ENCODE results near the gene LRFN3.
"Not testable (repeated sequence)": the region's sequence is repeated elsewhere in the genome, so short reads cannot be mapped to it uniquely, and the experiment has no call there.

Gene LRFN3

DNA sequence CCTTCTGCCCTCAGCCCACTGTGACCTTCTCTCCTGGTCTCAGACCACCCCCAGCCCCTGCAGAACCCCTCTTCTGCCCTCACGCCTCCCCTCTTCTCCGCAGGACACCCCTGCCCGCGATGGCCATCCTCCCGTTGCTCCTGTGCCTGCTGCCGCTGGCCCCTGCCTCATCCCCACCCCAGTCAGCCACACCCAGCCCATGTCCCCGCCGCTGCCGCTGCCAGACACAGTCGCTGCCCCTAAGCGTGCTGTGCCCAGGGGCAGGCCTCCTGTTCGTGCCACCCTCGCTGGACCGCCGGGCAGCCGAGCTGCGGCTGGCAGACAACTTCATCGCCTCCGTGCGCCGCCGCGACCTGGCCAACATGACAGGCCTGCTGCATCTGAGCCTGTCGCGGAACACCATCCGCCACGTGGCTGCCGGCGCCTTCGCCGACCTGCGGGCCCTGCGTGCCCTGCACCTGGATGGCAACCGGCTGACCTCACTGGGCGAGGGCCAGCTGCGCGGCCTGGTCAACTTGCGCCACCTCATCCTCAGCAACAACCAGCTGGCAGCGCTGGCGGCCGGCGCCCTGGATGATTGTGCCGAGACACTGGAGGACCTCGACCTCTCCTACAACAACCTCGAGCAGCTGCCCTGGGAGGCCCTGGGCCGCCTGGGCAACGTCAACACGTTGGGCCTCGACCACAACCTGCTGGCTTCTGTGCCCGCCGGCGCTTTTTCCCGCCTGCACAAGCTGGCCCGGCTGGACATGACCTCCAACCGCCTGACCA, 3.3 kb downstream of the LRFN3 start:
- no peak for DNase-seq

DNA sequence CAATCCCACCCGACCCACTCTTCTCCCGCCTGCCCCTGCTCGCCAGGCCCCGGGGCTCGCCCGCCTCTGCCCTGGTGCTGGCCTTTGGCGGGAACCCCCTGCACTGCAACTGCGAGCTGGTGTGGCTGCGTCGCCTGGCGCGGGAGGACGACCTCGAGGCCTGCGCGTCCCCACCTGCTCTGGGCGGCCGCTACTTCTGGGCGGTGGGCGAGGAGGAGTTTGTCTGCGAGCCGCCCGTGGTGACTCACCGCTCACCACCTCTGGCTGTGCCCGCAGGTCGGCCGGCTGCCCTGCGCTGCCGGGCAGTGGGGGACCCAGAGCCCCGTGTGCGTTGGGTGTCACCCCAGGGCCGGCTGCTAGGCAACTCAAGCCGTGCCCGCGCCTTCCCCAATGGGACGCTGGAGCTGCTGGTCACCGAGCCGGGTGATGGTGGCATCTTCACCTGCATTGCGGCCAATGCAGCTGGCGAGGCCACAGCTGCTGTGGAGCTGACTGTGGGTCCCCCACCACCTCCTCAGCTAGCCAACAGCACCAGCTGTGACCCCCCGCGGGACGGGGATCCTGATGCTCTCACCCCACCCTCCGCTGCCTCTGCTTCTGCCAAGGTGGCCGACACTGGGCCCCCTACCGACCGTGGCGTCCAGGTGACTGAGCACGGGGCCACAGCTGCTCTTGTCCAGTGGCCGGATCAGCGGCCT, 4.1 kb downstream of the LRFN3 start:
- DNase-seq, result no peak

DNA sequence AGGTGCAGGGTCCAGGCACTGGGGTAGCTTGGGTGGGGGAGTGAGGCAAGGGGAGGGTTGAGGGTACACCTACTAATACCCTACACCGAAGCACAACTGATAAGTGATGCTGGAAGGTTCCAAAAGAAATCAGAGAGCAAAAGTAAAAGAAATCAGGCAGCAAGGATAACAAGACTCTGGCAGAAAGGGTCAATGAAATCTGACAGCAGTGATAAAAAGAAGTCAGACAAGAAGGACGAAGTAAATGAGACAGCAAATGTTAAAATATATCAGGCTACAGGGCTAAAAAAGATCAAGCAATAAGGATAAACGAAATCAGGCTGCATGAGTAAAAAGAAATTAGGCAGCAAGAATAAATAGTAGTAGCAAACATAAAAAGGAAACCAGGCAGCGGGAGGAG, 4.7 kb downstream of the LRFN3 start:
- no peak for DNase-seq

DNA sequence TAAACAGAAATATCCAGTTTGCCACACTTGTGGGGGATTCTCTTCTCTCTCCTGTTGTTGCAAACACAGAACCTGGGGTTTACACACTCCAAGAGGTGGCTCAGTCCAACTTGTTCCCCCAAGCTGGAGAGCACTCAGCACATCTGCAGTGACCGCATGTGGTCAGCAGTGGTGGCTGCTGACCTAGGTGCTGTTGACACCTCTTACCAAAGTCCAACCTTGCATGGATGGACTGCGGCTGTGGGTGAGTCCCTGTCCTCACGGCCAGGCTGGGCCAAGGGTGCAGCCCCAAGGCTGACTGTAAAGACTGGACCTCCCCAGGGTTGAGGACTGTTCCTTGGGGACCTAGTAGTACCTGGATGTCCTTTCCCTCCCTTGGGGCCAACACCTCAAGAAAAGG, 6.1 kb downstream of the LRFN3 start:
- DNase-seq, result no peak

DNA sequence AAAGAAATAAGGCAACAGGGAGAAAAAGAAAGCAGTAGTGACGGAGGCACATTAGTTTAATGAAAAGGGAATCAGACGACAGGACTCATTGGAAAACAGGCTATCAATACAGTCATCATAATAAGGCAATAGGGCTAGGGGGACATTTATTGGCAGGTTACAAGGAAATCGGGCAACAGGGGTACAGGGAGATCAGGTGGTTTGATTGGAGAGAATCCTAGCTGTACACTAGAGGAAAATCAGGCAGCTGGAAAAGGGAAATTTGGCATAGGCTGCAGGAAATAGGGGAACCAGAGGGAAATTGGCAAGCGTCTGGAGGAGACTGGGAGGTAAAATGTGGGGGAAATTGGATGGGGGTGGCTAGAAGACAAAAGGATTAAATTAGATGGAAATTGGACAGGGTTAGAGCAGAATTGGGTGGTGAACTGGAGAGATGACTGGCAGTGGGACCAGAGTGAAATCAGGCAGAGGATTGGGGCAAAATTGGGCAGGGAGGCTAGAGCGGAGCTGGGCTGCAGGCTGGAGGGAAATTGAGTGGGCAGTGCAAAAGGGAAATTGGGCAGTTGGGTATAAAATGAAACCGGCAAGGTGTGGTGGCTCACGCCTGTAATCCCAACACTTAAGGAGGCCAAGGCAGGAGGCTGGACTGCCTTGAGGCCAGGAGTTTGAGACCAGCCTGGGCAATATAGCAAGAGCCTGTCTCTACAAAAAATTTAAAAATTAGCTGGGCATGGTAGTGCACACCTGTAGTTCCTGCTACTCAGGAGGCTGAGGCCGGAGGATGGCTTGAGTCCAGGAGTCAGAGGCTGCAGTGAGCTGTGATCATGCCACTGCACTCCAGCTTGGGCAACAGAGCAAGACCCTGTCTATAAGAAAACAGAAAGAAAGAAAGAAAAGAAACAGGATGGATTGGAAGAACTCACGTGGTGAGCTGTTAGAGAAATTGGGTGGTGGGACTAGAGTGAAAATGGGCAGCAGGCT, 7.4 kb downstream of the LRFN3 start:
- DNase-seq, result no peak

DNA sequence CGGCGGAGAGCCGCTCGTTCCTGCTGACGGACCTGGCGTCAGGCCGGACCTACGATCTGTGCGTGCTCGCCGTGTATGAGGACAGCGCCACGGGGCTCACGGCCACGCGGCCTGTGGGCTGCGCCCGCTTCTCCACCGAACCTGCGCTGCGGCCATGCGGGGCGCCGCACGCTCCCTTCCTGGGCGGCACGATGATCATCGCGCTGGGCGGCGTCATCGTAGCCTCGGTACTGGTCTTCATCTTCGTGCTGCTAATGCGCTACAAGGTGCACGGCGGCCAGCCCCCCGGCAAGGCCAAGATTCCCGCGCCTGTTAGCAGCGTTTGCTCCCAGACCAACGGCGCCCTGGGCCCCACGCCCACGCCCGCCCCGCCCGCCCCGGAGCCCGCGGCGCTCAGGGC, 8.4 kb downstream of the LRFN3 start:
- DNase-seq, result no peak

DNA sequence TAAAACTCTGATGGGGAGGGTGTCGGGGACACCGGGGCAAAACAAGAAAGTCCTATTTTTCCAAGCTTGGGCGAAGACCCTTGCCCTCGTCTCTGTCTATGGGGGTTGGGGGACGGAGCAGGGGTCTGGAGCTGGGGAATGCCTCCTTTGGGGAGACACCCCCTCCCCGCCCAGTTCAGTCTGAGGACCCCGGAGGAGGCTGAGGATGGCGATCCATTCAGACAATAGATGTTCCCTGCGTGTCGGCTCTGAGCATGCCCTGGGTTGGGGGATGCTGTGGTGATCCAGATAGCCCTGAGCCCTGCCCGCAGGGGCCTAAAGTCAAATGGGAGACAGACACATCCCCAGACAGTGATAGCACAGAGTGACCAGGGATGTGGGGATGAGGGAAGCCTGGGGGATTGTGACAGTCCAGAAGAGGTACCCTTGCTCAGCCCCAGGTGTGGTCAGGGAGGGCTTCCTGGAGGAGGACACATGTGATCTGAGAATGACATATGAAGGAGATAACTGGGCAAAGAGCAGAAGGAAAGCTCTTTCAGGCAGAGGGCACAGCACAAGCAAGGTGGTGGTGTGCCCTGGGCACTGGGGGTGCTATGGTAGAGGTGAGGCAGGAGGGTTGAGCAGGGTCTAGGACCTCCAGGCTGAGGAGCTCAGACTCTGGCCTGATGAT, 9.1 kb downstream of the LRFN3 start:
- DNase-seq, result no peak

DNA sequence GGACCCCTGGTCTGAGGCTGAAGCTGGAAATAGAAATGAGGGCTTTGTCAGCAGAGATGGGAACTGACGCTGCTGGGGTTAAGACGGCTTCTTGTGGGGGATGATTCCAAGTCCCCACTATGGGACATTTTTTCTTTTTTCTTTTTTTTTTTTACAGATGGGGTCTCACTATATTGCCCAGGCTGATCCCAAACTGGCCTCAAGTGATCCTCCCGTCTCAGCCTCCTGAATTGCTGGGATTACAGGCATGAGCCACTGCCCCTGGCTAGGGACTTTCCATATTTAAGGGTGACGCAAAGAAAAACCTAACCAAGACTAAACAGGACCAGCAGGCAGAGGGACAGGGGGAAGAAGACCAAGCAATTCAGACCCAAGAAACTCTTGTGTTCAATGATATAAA, 10.0 kb downstream of the LRFN3 start:
- DNase-seq, result no peak

DNA sequence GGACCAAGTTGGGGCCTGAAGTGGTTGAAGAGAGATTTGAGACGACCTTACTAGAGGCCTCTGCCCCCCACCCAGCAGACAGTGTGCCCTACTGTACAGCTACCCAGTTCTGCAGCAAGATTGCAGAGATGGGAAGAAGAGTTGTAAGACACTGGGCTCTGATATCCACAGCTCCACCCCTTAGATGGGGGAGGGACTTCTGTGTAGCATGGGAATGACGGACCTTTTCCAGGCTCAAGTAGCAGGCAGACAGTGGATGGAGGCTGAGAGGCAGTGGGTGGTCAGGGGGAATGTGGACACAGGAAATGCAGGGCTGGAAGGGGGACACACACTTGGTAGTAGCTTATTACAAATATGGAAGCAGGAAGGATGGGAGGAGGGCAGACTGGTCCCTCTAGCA, 13.0 kb downstream of the LRFN3 start:
- no peak for DNase-seq

DNA sequence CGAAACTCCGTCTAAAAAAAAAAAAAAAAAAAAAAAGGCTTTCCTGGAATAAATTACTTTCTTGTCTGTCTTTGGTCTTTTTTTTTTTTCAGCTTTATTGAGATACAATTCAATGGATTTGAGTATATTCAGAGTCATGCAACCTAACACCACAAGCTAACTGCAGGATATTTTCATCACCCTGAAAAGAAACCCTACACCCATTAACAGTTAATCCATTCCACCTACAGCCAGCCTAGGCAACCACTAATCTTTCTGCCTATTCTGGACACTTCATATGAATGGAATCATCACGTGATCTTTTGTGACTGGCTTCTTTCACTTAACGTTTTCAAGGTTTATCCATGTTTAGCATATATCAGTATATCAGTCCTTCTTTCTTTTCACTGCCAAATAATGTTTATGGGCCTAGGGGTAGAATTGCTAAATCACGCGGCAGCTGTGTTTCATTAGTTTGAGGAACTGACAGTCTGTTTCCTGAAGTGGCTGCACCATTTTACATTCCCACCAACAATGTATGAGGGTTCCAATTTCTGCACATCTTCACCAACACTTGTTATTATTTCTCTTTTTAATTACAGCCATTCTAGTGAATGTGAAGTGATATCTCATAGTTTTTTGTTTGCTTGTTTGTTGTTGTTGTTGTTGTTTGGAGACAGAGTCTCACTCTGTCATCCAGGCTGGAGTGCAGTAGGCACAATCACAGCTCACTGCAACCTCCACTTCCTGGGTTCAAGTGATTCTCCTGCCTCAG, 19.9 kb downstream of the LRFN3 start:
- DNase-seq, result no peak

DNA sequence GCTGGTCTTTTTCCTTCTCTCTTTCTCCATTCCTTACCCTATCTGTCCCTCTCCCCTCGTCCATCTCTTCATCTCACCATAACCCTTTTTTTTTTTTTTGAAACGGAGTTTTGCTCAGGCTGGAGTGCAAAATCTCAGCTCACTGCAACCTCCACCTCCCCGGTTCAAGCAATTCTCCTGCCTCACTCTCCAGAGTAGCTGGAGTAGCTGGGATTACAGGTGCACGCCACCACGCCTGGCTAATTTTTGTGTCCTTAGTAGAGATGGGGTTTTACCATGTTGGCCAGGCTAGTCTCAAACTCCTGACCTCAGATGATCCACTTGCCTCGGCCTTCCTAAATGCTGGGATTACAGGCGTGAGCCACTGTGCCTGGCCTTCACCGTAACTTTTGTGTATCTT, 21.2 kb downstream of the LRFN3 start:
- DNase-seq, result not testable (repeated sequence)

DNA sequence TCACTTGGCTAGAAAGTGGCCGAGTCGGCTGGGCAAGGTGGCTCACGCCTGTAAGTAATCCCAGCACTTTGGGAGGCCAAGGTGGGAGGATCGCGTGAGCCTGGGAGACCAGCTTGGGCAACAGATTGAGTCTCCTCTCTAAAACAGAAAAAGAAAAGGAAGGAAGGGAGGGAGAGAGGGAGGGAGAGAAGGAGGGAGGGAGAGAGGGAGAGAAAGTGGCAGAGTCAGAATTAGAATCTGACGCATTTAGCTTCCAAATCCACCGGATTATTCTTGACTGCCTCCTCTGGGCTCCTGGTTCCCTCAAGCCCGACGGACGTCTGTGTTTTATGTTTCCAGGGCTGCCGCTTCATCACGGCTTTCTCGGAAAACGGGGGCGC, 22.5 kb downstream of the LRFN3 start:
- no peak for DNase-seq

DNA sequence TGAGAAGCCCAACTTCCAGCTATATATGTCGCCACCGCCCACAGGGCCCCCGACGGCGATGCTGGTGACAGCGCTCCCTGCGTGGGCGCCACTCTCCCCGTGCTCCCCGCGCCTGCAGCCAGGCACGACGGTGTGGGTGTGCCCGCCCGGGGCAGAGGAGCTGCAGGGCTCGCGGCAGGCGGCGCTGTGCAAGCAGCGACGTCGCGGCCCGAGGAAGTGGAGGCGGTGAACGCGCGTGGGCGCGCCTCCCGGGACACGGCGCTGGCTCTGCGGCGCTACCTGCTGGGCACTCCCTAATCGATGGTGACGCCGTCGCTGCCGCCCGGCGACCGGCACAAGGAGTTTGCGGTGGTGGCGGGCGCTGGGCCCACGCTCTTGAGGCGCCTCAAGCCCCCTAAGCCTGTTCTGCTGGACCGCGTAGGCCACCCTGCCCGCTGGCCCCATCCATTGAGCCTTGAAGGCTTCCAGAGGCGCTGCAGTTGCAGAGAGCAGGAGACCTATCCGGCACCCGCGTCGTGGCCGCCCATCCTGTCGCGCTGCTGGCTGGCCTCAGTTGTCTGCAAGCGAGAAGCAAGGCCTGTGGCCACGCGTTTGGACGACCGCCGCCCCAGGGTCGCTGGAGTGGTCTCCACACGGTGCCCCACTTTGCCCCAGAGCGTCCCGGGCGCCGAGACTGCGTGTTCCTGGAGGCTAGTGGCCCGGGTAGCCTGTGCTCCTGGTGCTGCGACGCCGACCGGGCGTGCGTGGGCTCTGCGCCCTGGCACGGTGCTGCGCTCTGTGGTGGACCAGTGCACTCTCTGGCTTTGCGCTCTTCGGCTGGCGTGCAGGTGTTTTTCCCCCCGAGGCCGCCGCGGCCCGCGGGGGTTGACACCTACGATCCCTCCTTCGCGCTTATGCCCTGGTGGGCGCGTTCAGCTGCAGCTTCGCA, 23.1 kb downstream of the LRFN3 start:
- DNase-seq, result peak; percentile 84

DNA sequence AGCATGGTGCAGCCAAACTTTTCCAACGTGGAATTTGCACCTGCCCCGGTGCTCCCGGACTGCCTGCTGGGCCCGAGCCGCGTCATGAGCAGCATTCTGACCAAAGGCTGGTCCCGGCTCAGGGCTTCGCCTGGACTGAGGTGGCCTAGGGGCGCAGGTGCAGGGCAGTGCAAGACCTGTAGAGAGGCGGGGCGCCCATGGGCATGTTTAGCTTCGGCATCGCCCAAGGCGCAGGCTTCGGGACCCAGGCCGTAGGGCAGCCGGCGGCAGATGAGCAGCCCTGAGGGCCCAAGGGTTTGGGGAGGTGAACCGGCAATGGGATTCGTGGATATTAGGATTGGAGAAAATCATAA, 23.8 kb downstream of the LRFN3 start:
- DNase-seq, result no peak

DNA sequence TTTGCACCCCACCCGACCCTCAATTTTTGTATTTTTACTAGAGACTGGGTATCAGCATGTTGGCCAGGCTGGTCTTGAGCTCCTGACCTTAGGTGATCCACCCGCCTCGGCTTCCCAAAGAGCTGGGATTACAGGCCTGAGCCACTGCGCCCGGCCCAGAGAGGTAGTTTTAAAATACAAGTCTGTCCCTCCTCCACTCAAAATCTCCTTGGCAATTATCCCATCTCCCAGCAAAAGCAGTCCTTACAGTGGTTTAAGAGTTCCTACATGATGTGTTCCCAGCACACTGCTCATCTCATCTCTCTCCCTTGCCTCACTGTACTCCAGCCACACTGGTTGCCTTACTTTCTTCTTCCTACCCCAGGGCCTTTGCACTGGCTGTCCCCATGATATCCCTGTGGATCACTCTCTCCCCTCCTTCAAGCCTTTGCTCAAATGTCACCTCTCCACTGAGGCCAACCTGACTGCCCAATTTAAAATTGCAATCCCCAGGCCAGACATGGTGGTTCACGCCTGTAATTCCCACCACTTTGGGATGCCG, 24.3 kb downstream of the LRFN3 start:
- no peak for DNase-seq

DNA sequence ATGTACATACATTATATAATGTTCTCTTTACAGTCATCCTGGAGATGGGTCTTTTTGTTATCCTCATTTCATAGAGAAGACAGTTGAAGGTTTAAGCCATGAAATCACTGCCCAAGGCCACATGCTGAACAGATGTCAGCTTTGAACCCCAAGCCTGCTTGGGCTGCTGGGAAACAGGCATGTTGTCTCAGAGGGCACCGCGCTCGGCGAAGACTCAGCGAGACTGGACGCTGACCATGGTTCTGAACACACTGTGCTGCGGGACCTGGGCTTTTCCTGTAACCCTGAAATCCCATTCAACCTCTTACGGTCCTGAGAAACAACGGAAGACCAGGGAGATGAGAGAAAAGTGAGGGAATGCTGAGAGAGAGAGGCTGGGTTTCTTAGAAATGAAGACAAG, 27.3 kb downstream of the LRFN3 start:
- DNase-seq, result no peak

DNA sequence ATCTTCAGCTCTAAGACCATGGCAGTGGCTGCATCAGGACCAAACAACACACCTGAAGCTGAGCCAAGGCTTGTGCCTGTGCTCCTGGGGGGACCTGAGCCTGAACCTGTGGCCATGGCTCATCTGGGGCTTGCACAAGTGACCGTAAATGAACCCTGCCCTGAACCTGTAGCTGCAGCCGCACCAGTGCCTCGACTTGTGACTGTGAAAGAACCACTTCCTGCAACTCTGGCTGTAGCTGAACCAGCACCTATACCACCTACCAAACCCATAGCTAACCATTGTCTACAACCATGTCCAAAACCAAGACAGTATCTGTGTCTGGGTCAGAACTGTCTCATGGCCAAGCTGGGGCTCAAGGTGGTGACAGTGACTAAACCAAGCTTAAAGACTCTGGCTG, 30.6 kb downstream of the LRFN3 start:
- DNase-seq, result no peak

DNA sequence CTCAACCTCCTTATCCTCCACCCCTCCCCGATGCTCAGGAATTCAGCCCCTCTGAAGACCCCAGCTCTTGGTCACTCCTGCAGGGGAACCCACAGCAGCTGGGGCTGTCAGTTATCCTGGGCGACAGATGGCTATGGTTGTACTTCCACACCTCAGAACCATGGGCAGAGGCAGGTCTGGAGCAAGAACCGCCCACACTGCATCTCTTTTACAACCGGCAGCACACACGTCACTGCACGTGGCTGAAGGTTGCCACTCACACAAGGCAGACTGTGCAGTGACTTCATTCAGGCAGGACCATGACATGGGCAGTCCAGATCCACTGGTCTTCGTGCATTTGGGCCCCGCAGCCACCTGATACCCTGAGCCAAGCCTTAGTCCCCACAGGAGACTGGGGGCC, 37.3 kb downstream of the LRFN3 start:
- DNase-seq, result no peak

DNA sequence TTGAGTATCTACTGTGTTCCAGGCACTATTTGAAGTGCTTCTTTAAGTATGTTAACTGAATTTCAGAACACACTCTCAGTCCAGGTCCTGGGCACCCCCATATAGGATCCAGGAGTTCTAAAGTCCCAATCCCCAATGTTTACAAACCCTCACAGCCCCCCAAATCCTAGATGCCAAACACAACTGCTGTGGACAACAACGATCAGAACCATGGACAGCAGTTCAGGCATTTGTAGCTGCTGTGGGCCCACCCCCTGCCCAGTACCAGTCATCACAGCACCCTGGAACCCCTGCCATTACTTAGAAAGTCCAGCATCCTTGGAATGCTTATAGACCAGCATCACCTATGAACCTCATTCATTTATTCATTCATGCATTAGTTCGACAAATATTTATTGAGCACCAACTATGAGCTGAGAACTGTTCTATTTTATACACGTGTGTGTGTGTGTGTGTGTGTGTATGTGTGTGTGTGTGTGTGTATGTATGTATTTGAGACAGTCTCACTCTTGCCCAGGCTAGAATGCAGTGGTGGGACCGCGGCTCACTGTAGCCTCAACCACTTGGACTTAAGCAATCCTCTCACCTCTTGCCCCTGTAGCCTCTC, 39.5 kb downstream of the LRFN3 start:
- DNase-seq, result no peak

DNA sequence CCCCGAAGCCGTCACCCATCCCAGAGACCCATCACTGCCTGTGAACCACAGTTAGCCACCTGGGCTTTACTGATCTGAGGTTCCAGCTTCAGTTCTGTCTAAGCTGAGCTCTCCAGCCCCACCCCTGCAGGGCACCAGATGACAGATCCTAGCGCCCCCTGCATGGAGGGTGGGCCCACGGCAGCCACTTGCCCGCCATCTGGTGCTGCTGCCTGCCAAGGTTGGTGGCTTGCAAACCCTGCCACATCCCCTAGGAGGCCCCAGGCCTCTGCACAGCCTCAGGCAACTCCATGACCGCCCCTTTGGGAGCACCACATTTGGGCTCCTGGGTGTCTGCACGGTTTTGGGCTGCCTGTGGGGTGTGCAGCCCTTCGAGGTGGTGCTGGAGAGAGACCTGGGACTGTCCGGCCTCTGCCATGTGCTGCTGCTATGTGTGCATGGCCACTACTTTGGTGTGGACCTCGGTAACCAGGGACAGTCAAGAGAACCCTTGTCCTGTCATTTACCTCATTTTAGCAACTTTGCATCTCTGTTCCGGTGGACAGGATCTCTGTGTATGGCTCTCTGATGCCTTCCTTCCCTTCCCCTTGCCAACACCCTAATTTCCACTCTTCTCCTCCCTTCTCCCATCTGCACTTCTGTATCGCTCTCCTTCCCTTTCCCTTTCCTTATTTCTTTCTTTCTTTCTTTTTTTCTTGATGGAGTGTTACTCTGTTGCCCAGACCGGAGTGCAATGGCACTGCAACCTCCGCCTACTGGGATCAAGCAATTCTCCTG, 41.5 kb downstream of the LRFN3 start:
- DNase-seq, result no peak

Measured in activated T-cell treated with anti-CD3 and anti-CD28 coated beads for 4 hours (primary cell).